HG02759 (cell line): ENCODE data around the gene OMG.
A peak's percentile ranks its signal among the peaks of the same experiment; 100 is the strongest.
"Not testable (repeated sequence)": the region's sequence is repeated elsewhere in the genome, so short reads cannot be mapped to it uniquely, and the experiment has no call there.

Experiments used
- ATAC-seq: cut with Tn5 transposase; IDR thresholded peaks from one replicate; pipeline ENCODE4 v1.9.1; 2021; ENCODE audit warnings: mild to moderate bottlenecking, moderate library complexity; ENCODE audit not compliant: unreplicated experiment

Gene OMG

GRCh38 chr17:31297090-31297489 lies at the start of gene OMG:
OMG (minus strand) TSS chr17:31297239; CDS start chr17:31296331, 908 bp downstream.
- ATAC-seq, result no peak

GRCh38 chr17:31345191-31345747 lies 48.2 kb upstream of the OMG start:
- not testable (repeated sequence) for ATAC-seq

GRCh38 chr17:31339906-31340661 lies 43.0 kb upstream of the OMG start:
- ATAC-seq, result no peak

- no peak for ATAC-seq
These were observed 32.2 kb upstream of the OMG start for GRCh38 chr17:31329221-31329620.

- ATAC-seq, result no peak
These were observed 31.1 kb upstream of the OMG start for GRCh38 chr17:31328160-31328535.

GRCh38 chr17:31327534-31328159 lies 30.6 kb upstream of the OMG start:
- ATAC-seq, result no peak

- no peak for ATAC-seq
These were observed 26.5 kb upstream of the OMG start for GRCh38 chr17:31323551-31323950.

GRCh38 chr17:31321966-31322365 lies 24.9 kb upstream of the OMG start:
- ATAC-seq, result no peak

GRCh38 chr17:31321481-31321880 lies 24.4 kb upstream of the OMG start, which contains the start of gene EVI2A:
EVI2A (minus strand) TSS chr17:31321622; CDS start chr17:31319013, 2,609 bp downstream.
- ATAC-seq, result peak; percentile 49

- no peak for ATAC-seq
These were observed 23.8 kb upstream of the OMG start for GRCh38 chr17:31320791-31321190.

- no peak for ATAC-seq
These were observed 23.2 kb upstream of the OMG start for GRCh38 chr17:31320241-31320640.

- ATAC-seq, result no peak
These were observed 22.0 kb upstream of the OMG start for GRCh38 chr17:31318851-31319661.

- no peak for ATAC-seq
These were observed 21.3 kb upstream of the OMG start for GRCh38 chr17:31318298-31318801.

GRCh38 chr17:31314782-31315100 lies 17.7 kb upstream of the OMG start:
- no peak for ATAC-seq

- peak; percentile 29 for ATAC-seq
These were observed 17.1 kb upstream of the OMG start, which contains the start of gene EVI2B for GRCh38 chr17:31313982-31314781. EVI2B (minus strand) TSS chr17:31314054; CDS start chr17:31305609, 8,445 bp downstream.

- ATAC-seq, result not testable (repeated sequence)
These were observed 15.2 kb upstream of the OMG start for GRCh38 chr17:31312223-31312622.

- no peak for ATAC-seq
These were observed 14.5 kb upstream of the OMG start for GRCh38 chr17:31311526-31311925.

GRCh38 chr17:31310886-31311285 lies 13.8 kb upstream of the OMG start:
- no peak for ATAC-seq

- no peak for ATAC-seq
These were observed 13.2 kb upstream of the OMG start for GRCh38 chr17:31310260-31310659.

GRCh38 chr17:31309556-31309955 lies 12.5 kb upstream of the OMG start:
- ATAC-seq, result no peak
